CD14-positive monocyte (primary cell): ENCODE measurements around the gene NCK1. TPM values are rescaled to one million over a fixed set of nuclear protein-coding genes. Genes with fewer than 3 reads are reported as not detected.

ENCODE experiments used
- DNase-seq, 3 donors: peaks; one replicate each; pipeline ENCODE4 v3.0.0-alpha.2; 2011 to 2022
- H2AFZ ChIP-seq: 2 replicates; pipeline ENCODE4 v1.6.0; 2012; ENCODE audit warnings: mild to moderate bottlenecking, low read depth, low read length, inconsistent platforms; ENCODE audit not compliant: insufficient read depth, poor library complexity, severe bottlenecking
- H3K27ac ChIP-seq, 2 donors: 1 replicate in 1 of 2; 2 replicates in 1 of 2; pipeline ENCODE4 v1.5.1; 2012 to 2013; ENCODE audit warnings: low read length in 2 of 2, control low read depth in 1 of 2, inconsistent platforms in 1 of 2, low read depth in 1 of 2, mild to moderate bottlenecking in 1 of 2
- H3K27me3 ChIP-seq, 2 donors: one replicate each; pipeline versions ENCODE4 v1.6.0 to v1.6.1; 2011 to 2013; ENCODE audit warnings: low read length in 2 of 2; ENCODE audit not compliant: control insufficient read depth in 2 of 2, insufficient read depth in 2 of 2
- H3K36me3 ChIP-seq, 2 donors: replicated peaks in 1 of 2; 1 replicate in 1 of 2; 2 replicates in 1 of 2; pipeline versions ENCODE4 v1.5.1 to v1.6.1; 2012 to 2013; ENCODE audit warnings: low read length in 2 of 2, control low read depth in 1 of 2, inconsistent platforms in 1 of 2, mild to moderate bottlenecking in 1 of 2; ENCODE audit not compliant: insufficient read depth in 2 of 2, control insufficient read depth in 1 of 2
- H3K4me1 ChIP-seq, 2 donors: 1 replicate in 1 of 2; 2 replicates in 1 of 2; pipeline versions ENCODE4 v1.5.1 to v1.6.1; 2012 to 2013; ENCODE audit warnings: low read length in 2 of 2, control low read depth in 1 of 2, inconsistent platforms in 1 of 2, mild to moderate bottlenecking in 1 of 2, moderate library complexity in 1 of 2; ENCODE audit not compliant: insufficient read depth in 2 of 2, control insufficient read depth in 1 of 2
- H3K4me2 ChIP-seq: replicated peaks from 2 replicates; pipeline ENCODE3; 2012; ENCODE audit warnings: low read length, moderate library complexity, mild to moderate bottlenecking; ENCODE audit not compliant: poor library complexity, severe bottlenecking; ENCODE audit errors: extremely low read depth
- H3K4me3 ChIP-seq, 3 experiments: fragments of 200-600 bp in 1 of 3; sonication (generic) in 1 of 3; replicated peaks in 1 of 3; 1 replicate in 2 of 3; 2 replicates in 1 of 3; pipeline ENCODE4 v1.5.1; 2011 to 2013; ENCODE audit warnings: low read length in 3 of 3, mild to moderate bottlenecking in 3 of 3, control low read depth in 2 of 3, low read depth in 2 of 3, inconsistent platforms in 1 of 3, moderate library complexity in 1 of 3
- H3K79me2 ChIP-seq: 2 replicates; pipeline ENCODE4 v1.6.0; 2012; ENCODE audit warnings: mild to moderate bottlenecking, control low read depth, inconsistent platforms, low read length, moderate library complexity; ENCODE audit not compliant: insufficient read depth
- H3K9ac ChIP-seq: 2 replicates; pipeline ENCODE4 v1.6.0; 2017; ENCODE audit warnings: low read length, mild to moderate bottlenecking; ENCODE audit not compliant: insufficient read depth, poor library complexity, severe bottlenecking
- H3K9me3 ChIP-seq, 2 donors: replicated peaks in 1 of 2; 1 replicate in 1 of 2; 2 replicates in 1 of 2; pipeline versions ENCODE4 v1.5.1 to v1.6.1; 2012 to 2013; ENCODE audit warnings: low read length in 2 of 2, control low read depth in 1 of 2; ENCODE audit not compliant: control insufficient read depth in 1 of 2, insufficient read depth in 1 of 2
- H4K20me1 ChIP-seq: 2 replicates; pipeline ENCODE4 v1.6.0; 2012; ENCODE audit warnings: mild to moderate bottlenecking, low read length, control low read depth, moderate library complexity; ENCODE audit not compliant: insufficient read depth
- H3K27ac Mint-ChIP-seq, 7 donors: one replicate each; pipeline ENCODE4 v1.8.0; 2020; ENCODE audit warnings: mild to moderate bottlenecking in 7 of 7, mixed read lengths in 7 of 7, moderate library complexity in 6 of 7, inconsistent platforms in 2 of 7
- H3K27me3 Mint-ChIP-seq, 3 donors: one replicate each; pipeline ENCODE4 v1.8.0; 2021 to 2022; ENCODE audit warnings: low read depth in 3 of 3, mild to moderate bottlenecking in 3 of 3, mixed read lengths in 3 of 3, moderate library complexity in 3 of 3, inconsistent platforms in 1 of 3
- H3K36me3 Mint-ChIP-seq, 2 donors: one replicate each; pipeline ENCODE4 v1.8.0; 2020; ENCODE audit warnings: mixed read lengths in 2 of 2, inconsistent platforms in 1 of 2, mild to moderate bottlenecking in 1 of 2
- H3K4me1 Mint-ChIP-seq: one replicate; pipeline ENCODE4 v1.8.0; 2020; ENCODE audit warnings: mild to moderate bottlenecking, mixed read lengths
- H3K4me3 Mint-ChIP-seq, 2 donors: one replicate each; pipeline ENCODE4 v1.8.0; 2020; ENCODE audit warnings: mild to moderate bottlenecking in 2 of 2, mixed read lengths in 2 of 2, moderate library complexity in 1 of 2
- H3K9me3 Mint-ChIP-seq, 7 donors: one replicate each; pipeline ENCODE4 v1.8.0; 2020 to 2022; ENCODE audit warnings: mixed read lengths in 7 of 7, mild to moderate bottlenecking in 6 of 7, moderate library complexity in 6 of 7, inconsistent platforms in 2 of 7
- WGBS: methylation state at CpG from one replicate; pipeline ENCODE4 v1.1.5; 2013; ENCODE audit warnings: missing lambda C conversion rate; ENCODE audit not compliant: insufficient coverage; 5-methylcytosine and 5-hydroxymethylcytosine counted together
- intact Hi-C, 2 donors: fragments of 100-400 bp; cut with micrococcal nuclease; formaldehyde crosslinking; loops; one replicate each; pipeline versions ENCODE4 v1.15.0 to v1.15.1; 2023
- polyA plus RNA-seq, 3 donors: library from polyadenylated mRNA; depleted of rRNA in 1 of 3; unstranded in 2 of 3; stranded (reverse) in 1 of 3; fragments of 300-500 nt in 2 of 3; fragments of >200 nt in 1 of 3; fragmentation: Illumina TruSeq in 2 of 3; gene quantifications; 1 replicate in 2 of 3; 2 replicates in 1 of 3; pipeline ENCODE4 v1.2.3, GENCODE V29; 2012 to 2021
- TF ChIP-seq, protein P1 (sequence below): fragments of 200-600 bp; IDR thresholded peaks from one replicate; pipeline ENCODE4 v1.8.0; 2022; ENCODE audit warnings: antibody characterized with exemption, mild to moderate bottlenecking

NCK1 gene
- polyA plus RNA-seq, 3 donors, result 20.4 to 28.8 (median 22.8) TPM

- H2AFZ ChIP-seq, result no peak overlapping the region
- H3K27me3 Mint-ChIP-seq, result no peaks in the 10 kb centered on the region
- peaks cover 8 to 34% of the 10 kb centered on the region in 2 donors for H3K4me1 ChIP-seq
- peaks cover 2 to 12% (median 6%) of the 10 kb centered on the region in 7 donors for H3K9me3 Mint-ChIP-seq
- peaks cover 0 to 3% of the 10 kb centered on the region in 2 donors for H3K9me3 ChIP-seq
- no peak overlapping the region for H3K9ac ChIP-seq
- H3K27ac Mint-ChIP-seq, result no peak overlapping the region
- H3K36me3 ChIP-seq, result no peaks in the 10 kb centered on the region
- intact Hi-C loops, result no loop called here
- H4K20me1 ChIP-seq, result peaks cover 98% of the 10 kb centered on the region
- H3K4me2 ChIP-seq, result no peak overlapping the region
- no peak overlapping the region for H3K4me3 ChIP-seq
- WGBS, result 68% methylated on average over 2 of the region's 5 CpGs
- peaks cover 53% of the 10 kb centered on the region for H3K4me1 Mint-ChIP-seq
- no peak overlapping the region for H3K27ac ChIP-seq
- H3K27me3 ChIP-seq, result no peaks in the 10 kb centered on the region
- H3K79me2 ChIP-seq, result peaks cover 97% of the 10 kb centered on the region
- no peak for DNase-seq
- peaks cover 7 to 16% of the 10 kb centered on the region in 2 donors for H3K36me3 Mint-ChIP-seq
- no peak overlapping the region for H3K4me3 Mint-ChIP-seq
- TF ChIP-seq, protein P1, sequence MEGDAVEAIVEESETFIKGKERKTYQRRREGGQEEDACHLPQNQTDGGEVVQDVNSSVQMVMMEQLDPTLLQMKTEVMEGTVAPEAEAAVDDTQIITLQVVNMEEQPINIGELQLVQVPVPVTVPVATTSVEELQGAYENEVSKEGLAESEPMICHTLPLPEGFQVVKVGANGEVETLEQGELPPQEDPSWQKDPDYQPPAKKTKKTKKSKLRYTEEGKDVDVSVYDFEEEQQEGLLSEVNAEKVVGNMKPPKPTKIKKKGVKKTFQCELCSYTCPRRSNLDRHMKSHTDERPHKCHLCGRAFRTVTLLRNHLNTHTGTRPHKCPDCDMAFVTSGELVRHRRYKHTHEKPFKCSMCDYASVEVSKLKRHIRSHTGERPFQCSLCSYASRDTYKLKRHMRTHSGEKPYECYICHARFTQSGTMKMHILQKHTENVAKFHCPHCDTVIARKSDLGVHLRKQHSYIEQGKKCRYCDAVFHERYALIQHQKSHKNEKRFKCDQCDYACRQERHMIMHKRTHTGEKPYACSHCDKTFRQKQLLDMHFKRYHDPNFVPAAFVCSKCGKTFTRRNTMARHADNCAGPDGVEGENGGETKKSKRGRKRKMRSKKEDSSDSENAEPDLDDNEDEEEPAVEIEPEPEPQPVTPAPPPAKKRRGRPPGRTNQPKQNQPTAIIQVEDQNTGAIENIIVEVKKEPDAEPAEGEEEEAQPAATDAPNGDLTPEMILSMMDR, result no peak
Measured at GRCh38 chr3:136885357-136886213, 23.6 kb downstream of the NCK1 start.

DNA sequence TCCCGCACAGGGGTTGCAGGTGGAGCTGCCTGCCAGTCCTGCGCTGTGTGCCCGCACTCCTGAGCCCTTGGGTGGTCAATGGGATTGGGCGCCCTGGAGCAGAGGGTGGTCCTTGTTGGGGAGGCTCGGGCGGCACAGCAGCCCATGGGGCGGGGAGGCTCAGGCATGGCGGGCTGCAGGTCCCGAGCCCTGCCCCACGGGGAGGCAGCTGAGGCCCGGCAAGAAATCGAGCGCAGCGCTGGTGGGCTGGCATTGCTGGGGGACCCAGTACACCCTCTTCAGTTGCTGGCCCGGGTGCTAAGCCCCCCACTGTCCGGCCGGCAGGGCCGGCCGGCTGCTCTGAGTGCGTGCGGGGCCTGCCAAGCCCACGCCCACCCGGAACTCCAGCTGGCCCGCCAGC, 27.9 kb downstream of the NCK1 start:
- Mint-ChIP-seq H3K4me3 (no peak overlapping the region), H3K9me3 (peaks cover 2 to 12% (median 6%) of the 10 kb centered on the region in 7 donors), H3K27me3 (no peaks in the 10 kb centered on the region), H3K4me1 (peaks cover 45% of the 10 kb centered on the region), H3K27ac (no peak overlapping the region), H3K36me3 (peaks cover 11 to 19% of the 10 kb centered on the region in 2 donors)
- Histone ChIP-seq H2AFZ (no peak overlapping the region), H3K27ac (no peak overlapping the region), H3K36me3 (no peaks in the 10 kb centered on the region), H4K20me1 (peaks cover 100% of the 10 kb centered on the region), H3K4me2 (no peak overlapping the region), H3K4me1 (peaks cover 5 to 24% of the 10 kb centered on the region in 2 donors), H3K4me3 (no peak overlapping the region), H3K9ac (no peak overlapping the region), H3K27me3 (no peaks in the 10 kb centered on the region), H3K79me2 (peaks cover 99% of the 10 kb centered on the region), H3K9me3 (peaks cover 0 to 3% of the 10 kb centered on the region in 2 donors)
- TF ChIP-seq, protein P1, result no peak
- no peak for DNase-seq
- 85% methylated on average over 23 of the region's 24 CpGs for WGBS
- intact Hi-C loops, result no loop called here
